GM12872 (cell line): ENCODE results near the gene ZC3HAV1L.

Experiments
- CTCF ChIP-seq: IDR thresholded peaks from 3 replicates; pipeline ENCODE4 v1.5.1; 2011; ENCODE audit warnings: low read depth, mild to moderate bottlenecking, low read length, moderate library complexity; ENCODE audit not compliant: insufficient read depth

The ZC3HAV1L gene

GRCh38 chr7:139075871-139076686 lies 40.2 kb upstream of the ZC3HAV1L start:
- TF ChIP-seq CTCF = no peak

GRCh38 chr7:139075031-139075652 lies 39.3 kb upstream of the ZC3HAV1L start:
- peak; percentile 72 for TF ChIP-seq CTCF

- no peak for TF ChIP-seq CTCF
Measured at GRCh38 chr7:139072796-139073195, 37.0 kb upstream of the ZC3HAV1L start.

- no peak for TF ChIP-seq CTCF
Measured at GRCh38 chr7:139071680-139072079, 35.8 kb upstream of the ZC3HAV1L start.

GRCh38 chr7:139068544-139069399 lies 32.9 kb upstream of the ZC3HAV1L start:
- TF ChIP-seq CTCF = no peak

GRCh38 chr7:139066315-139066714 lies 30.5 kb upstream of the ZC3HAV1L start:
- TF ChIP-seq CTCF = no peak

GRCh38 chr7:139065323-139065722 lies 29.5 kb upstream of the ZC3HAV1L start:
- no peak for TF ChIP-seq CTCF
